Mesendoderm (in vitro differentiated cells): ENCODE measurements around the gene HIP1R.

Source experiments
- DNase-seq: peaks from one replicate; pipeline ENCODE4 v3.0.0; 2013
- H2AK5ac ChIP-seq: 2 replicates; pipeline ENCODE4 v1.6.1; 2013; ENCODE audit warnings: low read length, inconsistent platforms
- H2BK120ac ChIP-seq: 2 replicates; pipeline ENCODE4 v1.6.1; 2013; ENCODE audit warnings: low read depth, mild to moderate bottlenecking, low read length, moderate library complexity, mixed read lengths
- H2BK15ac ChIP-seq: replicated peaks from 2 replicates; pipeline ENCODE4 v1.6.1; 2013; ENCODE audit warnings: low read depth, mild to moderate bottlenecking, moderate library complexity
- H2BK5ac ChIP-seq: 2 replicates; pipeline ENCODE4 v1.6.1; 2013; ENCODE audit warnings: low read length, inconsistent platforms
- H3K18ac ChIP-seq: 2 replicates; pipeline ENCODE4 v1.6.1; 2013; ENCODE audit warnings: mild to moderate bottlenecking, low read length, mixed read lengths
- H3K23ac ChIP-seq: one replicate; pipeline ENCODE4 v1.6.1; 2013; ENCODE audit warnings: low read length
- H3K27ac ChIP-seq: 2 replicates; pipeline ENCODE4 v1.5.1; 2013; ENCODE audit warnings: low read depth, mild to moderate bottlenecking, inconsistent platforms, low read length, moderate library complexity
- H3K27me3 ChIP-seq: 2 replicates; pipeline ENCODE4 v1.6.1; 2013; ENCODE audit warnings: low read length, control low read depth, mild to moderate bottlenecking, inconsistent platforms; ENCODE audit not compliant: insufficient read depth, poor library complexity
- H3K36me3 ChIP-seq: 2 replicates; pipeline ENCODE4 v1.6.1; 2013; ENCODE audit warnings: low read length, inconsistent platforms; ENCODE audit not compliant: control insufficient read depth, insufficient read depth
- H3K4ac ChIP-seq: one replicate; pipeline ENCODE4 v1.6.1; 2013; ENCODE audit warnings: low read depth, mild to moderate bottlenecking, low read length, moderate library complexity
- H3K4me1 ChIP-seq: 2 replicates; pipeline ENCODE4 v1.6.1; 2013; ENCODE audit warnings: low read depth, low read length, inconsistent platforms; ENCODE audit not compliant: control insufficient read depth
- H3K4me2 ChIP-seq: 2 replicates; pipeline ENCODE4 v1.6.1; 2013; ENCODE audit warnings: low read length
- H3K4me3 ChIP-seq: 2 replicates; pipeline ENCODE4 v1.5.1; 2013; ENCODE audit warnings: mild to moderate bottlenecking, low read length
- H3K56ac ChIP-seq: one replicate; pipeline ENCODE4 v1.6.1; 2013; ENCODE audit warnings: low read length
- H3K79me1 ChIP-seq: 2 replicates; pipeline ENCODE4 v1.6.1; 2013; ENCODE audit warnings: low read length, inconsistent platforms
- H3K79me2 ChIP-seq: 2 replicates; pipeline ENCODE4 v1.6.1; 2013; ENCODE audit warnings: mild to moderate bottlenecking, low read length; ENCODE audit not compliant: control insufficient read depth, insufficient read depth
- H3K9ac ChIP-seq: 2 replicates; pipeline ENCODE4 v1.6.1; 2013; ENCODE audit warnings: low read length, inconsistent platforms
- H4K5ac ChIP-seq: one replicate; pipeline ENCODE4 v1.6.1; 2013; ENCODE audit warnings: low read length
- H4K8ac ChIP-seq: one replicate; pipeline ENCODE4 v1.6.1; 2013; ENCODE audit warnings: low read depth, mild to moderate bottlenecking, control low read depth, low read length, moderate library complexity
- WGBS: extraction: QIAGEN DNeasy Blood & Tissue Kit; methylation state at CpG from one replicate; pipeline ENCODE4 v1.1.7; 2013; ENCODE audit warnings: low lambda C conversion rate, missing lambda C conversion rate; ENCODE audit not compliant: insufficient coverage; ENCODE audit errors: extremely low coverage; 5-methylcytosine and 5-hydroxymethylcytosine counted together

The HIP1R gene

GRCh38 chr12:122836027-122836921, 1.0 kb downstream of the HIP1R start:
- Histone ChIP-seq H4K8ac (no peak overlapping the region), H3K79me1 (no peaks in the 10 kb centered on the region), H3K79me2 (no peaks in the 10 kb centered on the region), H3K9ac (peak overlapping the region; percentile 59), H3K27ac (no peak overlapping the region), H3K56ac (peak overlapping the region; percentile 49), H3K23ac (peak overlapping the region; percentile 66), H3K27me3 (no peaks in the 10 kb centered on the region), H4K5ac (no peak overlapping the region), H3K4me2 (peak overlapping the region; percentile 78), H3K18ac (peak overlapping the region; percentile 62), H3K4me1 (peaks cover 2% of the 10 kb centered on the region), H3K4ac (no peak overlapping the region), H3K4me3 (peak overlapping the region; percentile 27), H2BK120ac (no peak overlapping the region), H2BK5ac (no peak overlapping the region), H2BK15ac (no peak overlapping the region), H2AK5ac (no peak overlapping the region), H3K36me3 (no peaks in the 10 kb centered on the region)
- peak; percentile 12 for DNase-seq
- no CpG with 5 or more reads among the region's 42 CpGs for WGBS

- Histone ChIP-seq H2BK120ac (no peak overlapping the region), H4K8ac (no peak overlapping the region), H3K79me2 (no peaks in the 10 kb centered on the region), H3K4ac (no peak overlapping the region), H2BK5ac (no peak overlapping the region), H3K4me1 (peaks cover 2% of the 10 kb centered on the region), H2AK5ac (no peak overlapping the region), H3K4me3 (no peak overlapping the region), H4K5ac (no peak overlapping the region), H3K23ac (no peak overlapping the region), H2BK15ac (no peak overlapping the region), H3K36me3 (no peaks in the 10 kb centered on the region), H3K18ac (no peak overlapping the region), H3K27ac (no peak overlapping the region), H3K79me1 (no peaks in the 10 kb centered on the region), H3K27me3 (no peaks in the 10 kb centered on the region), H3K9ac (no peak overlapping the region), H3K4me2 (no peak overlapping the region), H3K56ac (peak overlapping the region; percentile 7)
- DNase-seq, result no peak
- WGBS, result 100% methylated on average over 1 of the region's 22 CpGs
Measured at GRCh38 chr12:122837306-122838265, 2.3 kb downstream of the HIP1R start.

GRCh38 chr12:122838841-122839240, 3.6 kb downstream of the HIP1R start:
- Histone ChIP-seq H3K23ac (no peak overlapping the region), H4K8ac (no peak overlapping the region), H3K4me2 (no peak overlapping the region), H3K9ac (no peak overlapping the region), H2BK15ac (no peak overlapping the region), H3K4me1 (peaks cover 2% of the 10 kb centered on the region), H3K4ac (no peak overlapping the region), H2BK5ac (no peak overlapping the region), H3K79me2 (no peaks in the 10 kb centered on the region), H3K18ac (no peak overlapping the region), H2BK120ac (no peak overlapping the region), H4K5ac (no peak overlapping the region), H3K79me1 (no peaks in the 10 kb centered on the region), H3K27ac (no peak overlapping the region), H3K4me3 (no peak overlapping the region), H2AK5ac (no peak overlapping the region), H3K27me3 (no peaks in the 10 kb centered on the region), H3K56ac (no peak overlapping the region), H3K36me3 (no peaks in the 10 kb centered on the region)
- no CpG with 5 or more reads among the region's 5 CpGs for WGBS
- DNase-seq, result no peak

- no peak overlapping the region for H3K27ac ChIP-seq
- no CpG with 5 or more reads among the region's 18 CpGs for WGBS
- no peak overlapping the region for H4K5ac ChIP-seq
- no peaks in the 10 kb centered on the region for H3K36me3 ChIP-seq
- no peak overlapping the region for H2BK120ac ChIP-seq
- no peak overlapping the region for H4K8ac ChIP-seq
- no peak overlapping the region for H2AK5ac ChIP-seq
- no peak overlapping the region for H3K18ac ChIP-seq
- H2BK15ac ChIP-seq, result no peak overlapping the region
- H3K4me2 ChIP-seq, result no peak overlapping the region
- no peak overlapping the region for H3K4ac ChIP-seq
- H3K56ac ChIP-seq, result no peak overlapping the region
- H3K4me3 ChIP-seq, result no peak overlapping the region
- peaks cover 2% of the 10 kb centered on the region for H3K4me1 ChIP-seq
- H2BK5ac ChIP-seq, result no peak overlapping the region
- no peaks in the 10 kb centered on the region for H3K79me2 ChIP-seq
- H3K9ac ChIP-seq, result no peak overlapping the region
- H3K23ac ChIP-seq, result no peak overlapping the region
- DNase-seq, result no peak
- no peaks in the 10 kb centered on the region for H3K27me3 ChIP-seq
- H3K79me1 ChIP-seq, result no peaks in the 10 kb centered on the region
Measured at GRCh38 chr12:122839907-122840554, 4.8 kb downstream of the HIP1R start.

GRCh38 chr12:122840580-122841513, 5.6 kb downstream of the HIP1R start:
- no peak overlapping the region for H2BK120ac ChIP-seq
- no peak overlapping the region for H2BK5ac ChIP-seq
- no peak overlapping the region for H4K8ac ChIP-seq
- no peaks in the 10 kb centered on the region for H3K79me2 ChIP-seq
- H3K4me1 ChIP-seq, result peaks cover 2% of the 10 kb centered on the region
- no peak overlapping the region for H3K18ac ChIP-seq
- H3K4me3 ChIP-seq, result no peak overlapping the region
- H3K79me1 ChIP-seq, result no peaks in the 10 kb centered on the region
- no peak overlapping the region for H2AK5ac ChIP-seq
- WGBS, result no CpG with 5 or more reads among the region's 26 CpGs
- no peak overlapping the region for H3K9ac ChIP-seq
- no peak overlapping the region for H4K5ac ChIP-seq
- no peak overlapping the region for H3K4ac ChIP-seq
- H3K4me2 ChIP-seq, result no peak overlapping the region
- no peak overlapping the region for H2BK15ac ChIP-seq
- DNase-seq, result peak; percentile 16
- no peaks in the 10 kb centered on the region for H3K27me3 ChIP-seq
- H3K36me3 ChIP-seq, result no peaks in the 10 kb centered on the region
- no peak overlapping the region for H3K56ac ChIP-seq
- H3K27ac ChIP-seq, result no peak overlapping the region
- H3K23ac ChIP-seq, result no peak overlapping the region
